Stimulated activated CD8-positive, alpha-beta memory T cell treated with anti-CD3 and anti-CD28 coated beads, Interleukin-15, amount 100 ng/mL, for 1 hour (primary cell): ENCODE data around the gene HEYL.
A peak's percentile ranks its signal among the peaks of the same experiment; 100 is the strongest.

Experiments
- DNase-seq: peaks from one replicate; pipeline ENCODE4 v3.0.0-alpha.2; 2020; ENCODE audit warnings: low read depth

Gene HEYL

DNA sequence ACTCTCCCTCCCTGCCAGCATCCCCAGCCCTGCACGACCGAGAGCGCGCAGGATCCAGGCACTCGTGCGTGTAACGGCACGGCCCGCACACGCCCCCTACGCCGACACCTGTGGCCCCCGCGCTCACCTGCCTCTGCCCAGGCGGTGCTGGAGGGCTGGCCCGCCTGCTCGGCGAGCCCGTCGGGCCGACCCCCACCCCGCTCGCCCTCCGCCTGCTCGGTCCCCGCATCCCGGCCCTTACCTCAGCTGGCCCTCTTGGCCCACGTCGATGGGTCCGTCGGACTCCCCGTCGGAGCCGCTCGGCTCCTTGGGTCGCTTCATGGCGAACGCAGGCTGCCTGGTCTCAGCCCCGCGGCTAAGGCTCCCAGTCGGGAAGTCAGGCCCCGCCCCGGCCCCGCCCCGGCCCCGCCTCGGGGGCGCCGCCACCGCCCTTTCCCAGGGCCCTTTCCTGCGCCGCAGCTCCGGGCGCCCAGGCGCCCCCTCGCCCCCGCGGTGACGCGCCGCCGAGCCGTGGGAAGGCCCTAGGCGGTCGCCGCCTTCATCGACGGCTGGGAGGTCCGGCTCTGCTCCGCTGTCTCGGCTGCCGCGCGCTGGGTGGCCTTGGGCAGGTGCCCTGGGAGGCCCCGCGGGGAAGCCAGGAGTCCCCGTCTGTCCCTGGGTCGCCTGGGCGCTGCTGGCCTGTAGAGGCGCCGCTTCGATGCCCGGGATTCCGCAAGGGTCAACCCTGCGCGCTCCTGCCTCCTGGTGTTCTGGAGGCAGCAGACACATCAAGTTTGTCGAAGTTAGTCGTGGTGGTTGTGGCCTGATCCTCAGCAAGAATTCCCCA is at the start of gene HEYL:
Gene HEYL (minus strand): TSS at position 339 of the 826 bp plus-strand sequence. CDS start 18 bp downstream, at position 321.
- DNase-seq = peak; percentile 27

DNA sequence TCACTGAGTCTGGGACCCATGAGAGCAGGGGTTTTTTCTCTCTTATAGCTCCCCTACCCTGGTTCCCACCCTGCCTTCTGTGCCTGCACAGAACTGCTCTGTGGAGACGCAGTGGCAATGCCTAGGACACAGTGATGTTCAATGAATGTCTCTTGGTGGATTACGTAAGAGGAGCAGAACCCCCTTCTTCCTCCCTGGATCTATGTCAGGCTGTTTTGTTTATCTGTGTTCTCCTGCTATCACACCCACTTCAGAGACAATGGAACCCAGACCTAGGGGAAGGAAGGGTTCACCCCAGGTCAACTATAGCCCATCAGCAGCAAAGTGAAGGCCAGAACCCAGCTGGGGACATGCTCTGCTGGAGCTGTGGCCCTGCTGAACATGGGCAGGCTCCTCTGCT is 49.8 kb upstream of the HEYL start:
- no peak for DNase-seq

DNA sequence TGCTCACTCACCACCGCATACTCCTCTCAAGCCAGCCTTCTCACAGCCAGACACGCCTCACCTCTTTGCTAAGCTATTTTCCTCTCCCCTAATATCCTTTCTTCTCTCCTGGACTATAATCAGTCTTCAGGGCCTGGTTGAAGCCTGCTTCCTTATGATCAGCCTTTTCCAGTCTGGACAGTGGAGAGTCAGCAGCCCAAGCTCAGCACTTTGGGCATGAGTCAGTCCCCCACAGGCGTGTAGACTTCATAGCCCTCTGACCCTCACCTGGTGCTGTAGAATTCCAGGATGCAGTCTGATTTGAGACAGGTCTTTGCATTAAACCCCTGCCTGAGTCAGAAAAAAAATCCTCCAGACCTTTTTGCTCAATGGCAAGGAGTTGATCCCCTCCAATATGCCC is 49.3 kb upstream of the HEYL start:
- DNase-seq = no peak

DNA sequence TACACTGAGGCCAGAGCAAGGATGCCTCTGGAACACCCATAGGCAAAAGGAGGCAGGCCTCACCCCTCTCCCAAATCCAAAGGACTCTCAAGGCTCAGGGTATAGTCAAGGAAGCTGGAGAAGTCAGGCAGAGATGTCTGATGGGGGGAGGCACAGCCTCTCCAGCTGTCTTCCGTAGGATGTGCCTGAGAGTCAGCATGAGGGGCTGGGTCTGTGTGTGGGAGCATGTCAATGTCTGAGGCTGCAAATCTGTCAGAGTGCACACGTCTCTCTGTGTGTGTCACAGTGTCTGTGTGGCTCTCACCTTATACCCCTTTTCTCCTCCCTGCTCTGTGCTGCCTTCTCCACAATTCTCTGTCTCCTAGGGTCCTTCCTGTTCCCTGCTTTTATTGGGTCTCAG is 47.8 kb upstream of the HEYL start:
- no peak for DNase-seq

DNA sequence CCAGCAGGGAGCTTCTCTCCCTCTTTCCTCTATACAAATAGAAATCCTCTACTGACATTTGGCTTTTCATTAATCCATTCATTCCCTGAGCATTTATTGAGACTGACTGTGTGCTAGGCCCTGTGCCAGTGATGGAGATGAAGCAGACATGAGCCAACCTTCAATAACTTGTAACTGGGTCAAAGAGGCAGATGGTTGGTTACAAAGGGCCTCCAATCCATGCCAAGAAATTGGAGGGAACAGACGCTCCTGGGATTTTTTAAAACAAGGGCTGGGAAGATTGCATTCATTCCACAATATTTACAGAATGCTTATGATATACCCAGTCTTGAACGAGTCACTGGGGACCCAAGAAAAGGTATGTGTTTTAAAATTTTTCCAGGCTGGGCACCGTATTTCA is 45.6 kb upstream of the HEYL start:
- DNase-seq = no peak

DNA sequence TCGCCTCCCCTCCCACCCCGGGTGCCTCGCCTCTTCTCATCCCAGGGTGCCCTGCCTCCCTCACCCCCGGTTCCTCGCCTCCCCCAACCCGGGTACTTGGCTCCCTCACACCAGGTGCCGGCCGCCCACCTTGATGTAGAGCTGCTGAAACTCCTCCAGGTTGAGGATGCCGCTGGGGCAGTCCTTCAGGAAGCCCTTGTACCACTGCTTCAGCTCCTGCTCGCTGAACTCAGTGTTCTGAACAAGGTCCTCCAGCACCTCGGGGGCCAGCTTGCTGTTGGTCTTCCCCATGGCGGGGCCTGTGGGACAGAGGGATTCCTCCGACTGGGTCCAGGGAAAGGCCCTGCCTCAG is 44.8 kb upstream of the HEYL start:
- no peak for DNase-seq

DNA sequence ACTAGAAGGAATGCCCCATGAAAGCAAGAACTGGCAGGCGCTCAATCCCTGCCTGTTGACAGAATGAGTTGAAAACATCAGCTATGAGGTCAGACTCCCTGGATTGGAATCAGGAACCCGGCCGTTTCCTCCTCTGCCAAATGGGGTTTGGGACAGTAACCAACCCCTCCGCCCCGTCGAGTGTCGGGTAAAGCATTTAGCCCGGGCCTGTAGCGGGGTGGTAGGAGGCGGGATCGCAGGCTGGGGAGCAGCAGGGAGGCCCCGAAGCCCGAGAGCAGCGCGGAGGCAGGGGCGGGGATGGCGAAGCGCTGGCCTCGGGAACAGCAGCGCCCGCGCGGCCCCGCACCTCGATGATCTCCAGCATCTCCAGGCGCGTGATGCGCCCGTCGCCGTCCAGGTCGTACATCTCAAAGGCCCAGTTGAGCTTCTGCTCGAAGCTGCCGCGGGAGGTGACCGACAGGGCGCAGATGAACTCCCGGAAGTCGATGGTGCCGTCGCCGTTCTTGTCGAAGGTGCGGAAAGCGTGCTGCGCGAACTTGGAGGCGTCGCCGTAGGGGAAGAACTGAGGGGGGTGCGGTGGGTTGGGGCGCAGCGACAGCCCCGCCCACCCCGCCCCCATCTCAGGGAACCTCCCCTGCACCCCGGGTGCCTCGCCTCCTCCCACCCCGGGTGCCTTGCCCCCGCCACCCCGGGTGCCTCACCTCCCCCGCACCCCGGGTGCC is 44.3 kb upstream of the HEYL start:
- no peak for DNase-seq

DNA sequence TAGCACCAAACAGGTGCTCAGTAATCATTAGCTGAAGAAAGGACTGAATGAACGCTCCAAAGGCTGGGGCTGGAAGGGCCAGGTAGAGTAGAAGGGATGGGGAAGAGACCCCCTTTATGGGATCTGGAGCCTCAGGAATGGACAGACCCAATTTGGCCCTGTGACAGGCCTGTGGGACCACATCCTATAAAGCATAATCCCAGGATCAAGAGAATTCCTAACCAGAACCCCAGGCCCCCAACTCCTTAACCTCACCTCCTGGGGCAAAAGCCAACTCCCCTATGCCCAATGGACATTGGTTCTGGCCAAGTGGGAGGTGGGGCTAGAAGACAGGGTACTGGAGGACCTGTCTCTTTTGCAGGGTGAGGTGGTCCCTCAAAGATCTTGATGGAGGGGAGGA is 42.6 kb upstream of the HEYL start:
- no peak for DNase-seq

DNA sequence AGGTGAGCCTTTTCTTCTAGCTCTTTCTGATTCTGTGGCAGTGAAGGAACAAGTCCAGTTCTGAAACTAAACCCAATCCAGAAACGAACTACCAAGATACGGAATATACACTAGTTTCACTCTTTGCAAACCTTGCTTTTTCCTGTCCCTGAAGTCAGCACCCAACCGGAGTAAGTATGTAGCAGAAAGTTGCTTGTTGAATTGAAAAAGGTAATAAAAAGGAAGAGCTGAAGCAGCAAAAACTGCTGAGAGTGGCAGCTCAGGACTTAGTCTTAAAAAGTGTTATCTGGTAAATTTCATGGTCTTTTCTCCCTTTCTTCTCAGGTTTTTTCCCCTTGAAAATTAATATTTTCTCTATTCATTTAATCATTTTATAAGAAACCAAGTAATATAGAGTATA is 41.9 kb upstream of the HEYL start:
- no peak for DNase-seq

DNA sequence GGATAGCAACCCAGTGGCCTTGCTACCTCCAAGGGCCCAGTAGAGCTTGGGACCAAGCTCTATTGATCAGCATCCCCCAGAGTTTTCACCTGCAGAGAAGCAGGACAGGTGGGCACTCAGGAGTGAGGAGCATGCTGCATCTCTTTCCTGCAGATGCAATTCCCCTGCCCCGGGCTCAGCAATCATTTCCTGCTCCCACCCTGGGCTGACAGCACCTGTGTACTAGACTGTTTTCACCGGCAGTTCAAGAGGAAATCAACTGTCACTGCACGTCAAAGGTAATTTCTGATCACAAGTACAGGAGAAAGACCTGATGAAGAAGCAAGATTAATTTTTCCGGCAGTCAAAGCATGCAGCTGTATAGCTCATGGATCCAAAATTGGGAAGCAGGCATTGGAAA is 41.3 kb upstream of the HEYL start:
- DNase-seq = no peak

DNA sequence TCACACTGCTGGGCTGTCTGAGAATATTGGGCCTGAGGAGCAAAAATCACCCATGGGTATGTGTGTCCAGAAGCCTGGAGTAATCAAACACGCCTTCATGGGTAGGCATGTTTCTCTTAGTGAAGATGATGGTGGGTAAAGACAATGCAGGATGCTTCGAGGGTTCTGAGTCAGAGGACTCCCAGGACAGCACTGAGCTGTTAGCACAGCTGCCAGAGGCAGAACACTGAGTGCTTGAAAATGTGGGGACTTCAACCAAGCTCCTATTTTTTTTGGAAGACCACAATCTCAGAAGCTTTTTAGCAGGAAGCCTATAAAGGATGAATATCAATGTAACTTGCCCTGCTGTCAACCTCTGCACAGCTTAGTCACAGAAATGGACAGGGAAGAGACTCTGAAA is 40.4 kb upstream of the HEYL start:
- DNase-seq = no peak

DNA sequence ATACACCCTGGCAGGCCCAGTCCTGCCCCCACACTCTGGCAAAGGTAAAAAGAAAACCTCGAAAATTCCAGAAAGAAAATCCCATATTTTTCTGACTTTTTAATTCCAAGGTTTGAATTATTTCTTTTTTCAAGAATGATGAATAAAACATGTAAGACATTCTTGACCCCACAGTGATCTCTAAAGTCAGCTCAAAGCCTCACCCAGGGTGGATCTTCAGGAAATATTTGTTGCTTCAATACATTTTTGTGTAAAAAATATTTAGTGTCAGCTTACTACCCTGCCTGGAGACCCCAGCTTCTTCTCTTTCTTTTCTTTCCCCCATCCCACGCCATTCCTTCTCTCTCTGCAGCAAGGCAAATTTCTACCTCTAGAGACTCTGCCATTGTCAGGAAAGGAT is 39.4 kb upstream of the HEYL start:
- no peak for DNase-seq

DNA sequence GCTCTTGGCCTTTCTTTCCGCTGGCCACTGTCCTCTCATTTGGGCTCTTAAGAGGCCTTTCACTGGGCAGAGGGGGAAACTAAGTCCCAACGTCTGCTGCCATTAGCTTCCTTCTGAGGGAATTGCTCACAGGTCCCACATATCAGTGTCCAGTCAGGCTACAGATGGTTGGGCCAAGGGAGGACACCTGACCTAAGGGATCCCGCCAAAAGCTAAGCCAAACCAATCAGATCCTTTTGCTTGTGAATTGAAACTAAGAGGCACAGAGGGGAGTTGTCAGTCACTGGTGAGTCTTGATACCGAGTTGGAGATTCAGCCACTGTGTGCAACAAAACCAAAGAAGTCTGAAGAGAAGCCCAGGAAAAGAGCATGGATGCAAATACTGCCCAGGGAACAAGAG is 38.2 kb upstream of the HEYL start:
- DNase-seq = no peak

DNA sequence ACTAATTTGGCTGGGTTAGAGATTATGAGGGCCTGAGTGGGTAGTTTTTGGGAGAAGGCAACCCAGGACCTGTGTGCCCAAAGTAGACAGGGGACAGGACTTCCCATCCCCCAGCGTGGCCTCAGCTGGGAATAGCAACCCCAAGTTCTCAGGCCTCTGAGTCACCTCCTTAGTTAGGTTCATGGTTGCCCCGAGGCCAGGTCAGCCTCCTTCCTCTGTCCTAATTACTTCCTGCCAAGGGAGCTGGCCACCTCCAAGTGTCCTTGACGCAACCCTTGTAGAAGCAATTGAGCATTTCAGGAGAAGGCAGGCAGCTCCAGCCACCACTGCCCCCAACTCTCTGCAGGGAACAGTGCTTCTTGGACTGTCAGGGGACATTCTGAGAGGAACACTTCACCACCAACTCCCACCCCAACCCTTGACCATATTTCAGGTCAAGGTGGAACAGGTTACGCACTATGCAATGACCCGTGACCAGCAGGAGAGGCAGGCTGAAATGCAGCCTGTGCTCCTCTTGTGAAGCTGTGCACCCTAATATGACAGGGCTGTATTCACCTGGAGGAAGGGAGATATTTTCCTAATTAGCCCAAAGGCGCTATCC is 37.6 kb upstream of the HEYL start:
- no peak for DNase-seq

DNA sequence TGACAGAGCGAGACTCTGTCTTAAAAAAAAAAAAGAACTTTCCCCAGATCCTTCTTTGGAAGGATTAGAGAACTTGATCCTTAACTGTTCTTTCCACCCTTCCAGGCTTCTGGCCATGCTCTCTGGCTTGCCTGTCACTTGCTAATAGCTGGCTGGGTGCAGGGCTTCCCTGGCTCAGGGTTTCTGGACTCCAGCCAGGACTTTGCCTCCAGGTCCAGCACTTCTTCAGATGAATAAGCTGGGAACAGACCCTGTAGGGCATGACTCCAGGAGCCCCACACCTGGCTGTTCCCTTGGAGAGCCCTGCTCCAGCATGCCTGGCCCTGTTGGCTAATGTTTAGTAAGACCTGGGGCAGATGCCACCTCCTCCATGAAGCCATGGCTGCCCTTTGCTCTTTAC is 35.8 kb upstream of the HEYL start:
- no peak for DNase-seq

DNA sequence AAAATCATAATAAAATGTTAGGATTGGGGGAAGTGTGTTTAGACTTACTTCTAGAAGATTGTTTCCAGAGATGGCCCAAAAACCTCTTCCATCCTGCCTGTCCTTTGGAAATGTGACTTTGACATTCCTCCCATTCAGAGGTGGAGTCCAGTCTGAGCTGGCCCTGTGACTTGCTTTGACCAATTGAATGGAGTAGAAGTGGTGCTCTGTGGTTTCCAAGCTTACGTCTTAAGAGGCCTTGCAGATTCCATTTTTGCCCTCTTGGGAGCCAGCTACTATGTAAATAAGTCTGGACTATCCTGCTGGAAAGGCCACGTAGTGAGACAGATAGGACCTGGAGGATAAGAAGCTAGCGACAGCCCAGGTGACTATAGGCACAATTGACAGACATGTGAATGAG is 33.8 kb upstream of the HEYL start:
- DNase-seq = no peak

DNA sequence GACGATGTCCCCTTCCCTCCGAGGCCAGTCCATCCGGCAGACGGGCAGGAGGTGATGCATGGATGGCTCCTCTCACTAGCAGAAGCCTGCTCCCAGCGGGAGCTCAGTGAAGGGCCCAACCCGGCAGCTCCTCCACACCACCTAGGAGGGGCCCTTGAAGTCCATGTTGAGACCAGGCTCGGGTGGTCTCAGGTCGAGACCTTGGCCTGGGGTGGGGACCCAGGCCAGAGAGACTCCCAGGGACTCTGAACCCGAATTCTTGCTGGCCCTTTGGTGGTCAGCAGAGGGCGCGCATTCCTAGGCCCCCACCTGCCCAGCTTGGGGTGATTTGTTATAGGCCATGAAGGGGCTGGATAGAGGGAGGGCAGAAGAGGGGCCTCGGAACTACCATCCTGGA is 33.1 kb upstream of the HEYL start:
- DNase-seq = no peak

DNA sequence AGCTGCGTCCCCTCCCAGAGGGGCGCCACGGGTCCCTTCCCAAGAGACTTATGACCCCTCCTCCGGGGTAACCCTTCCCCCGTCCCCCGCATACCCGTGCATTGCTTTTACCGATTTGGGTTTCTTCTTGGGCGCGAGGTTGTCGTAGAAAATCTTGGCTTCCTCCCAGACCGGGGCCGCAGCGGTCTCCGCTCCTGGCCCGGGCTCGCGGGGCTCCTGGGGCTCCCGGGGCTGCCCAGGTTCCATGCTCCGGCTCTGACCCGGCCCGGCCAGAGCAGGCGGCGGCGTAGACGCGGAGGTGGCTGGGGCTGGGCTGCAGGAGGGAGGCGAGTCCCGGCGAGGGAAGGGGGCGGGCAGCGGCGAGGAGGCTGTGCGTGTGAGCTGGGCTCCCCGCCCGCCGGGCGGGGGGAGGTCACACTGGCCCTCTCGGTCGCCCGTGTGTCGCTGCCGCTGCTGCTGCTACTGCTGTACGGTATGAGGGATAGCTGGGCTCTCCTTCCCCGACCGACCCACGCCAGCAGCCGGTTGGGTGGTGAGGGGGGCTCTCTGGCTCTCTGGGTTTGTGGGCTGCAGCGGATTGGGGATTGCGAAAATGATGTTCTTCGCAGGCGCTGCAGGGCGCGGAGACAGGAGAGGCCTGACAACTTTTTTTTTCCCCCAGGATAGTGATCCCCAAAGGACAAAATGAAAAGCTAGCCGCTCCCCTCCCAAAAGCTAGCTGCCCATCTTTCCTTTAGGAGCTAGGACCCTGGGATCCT is 32.5 kb upstream of the HEYL start, which contains the start of gene NT5C1A:
Gene NT5C1A (minus strand): TSS at position 315 of the 758 bp plus-strand sequence. CDS start 69 bp downstream, at position 246.
- DNase-seq = no peak

DNA sequence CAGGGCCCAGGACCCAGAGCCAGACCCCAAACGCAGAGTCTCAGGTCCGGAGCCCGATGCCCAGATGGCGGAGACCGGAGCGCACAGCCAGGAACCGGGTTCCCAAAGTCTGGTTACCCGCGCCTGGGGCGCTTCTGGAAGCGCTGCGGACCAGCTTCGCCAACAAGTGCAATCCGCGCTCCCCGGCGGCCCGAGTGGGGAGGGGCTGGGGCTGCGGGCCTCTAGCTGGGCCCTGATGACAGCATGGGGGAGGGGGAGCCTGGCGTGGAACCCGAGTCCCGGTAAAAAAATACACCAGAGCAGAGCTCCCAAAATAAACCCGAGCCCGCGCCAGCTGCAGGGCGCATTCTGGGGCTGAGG is 32.0 kb upstream of the HEYL start:
- no peak for DNase-seq

DNA sequence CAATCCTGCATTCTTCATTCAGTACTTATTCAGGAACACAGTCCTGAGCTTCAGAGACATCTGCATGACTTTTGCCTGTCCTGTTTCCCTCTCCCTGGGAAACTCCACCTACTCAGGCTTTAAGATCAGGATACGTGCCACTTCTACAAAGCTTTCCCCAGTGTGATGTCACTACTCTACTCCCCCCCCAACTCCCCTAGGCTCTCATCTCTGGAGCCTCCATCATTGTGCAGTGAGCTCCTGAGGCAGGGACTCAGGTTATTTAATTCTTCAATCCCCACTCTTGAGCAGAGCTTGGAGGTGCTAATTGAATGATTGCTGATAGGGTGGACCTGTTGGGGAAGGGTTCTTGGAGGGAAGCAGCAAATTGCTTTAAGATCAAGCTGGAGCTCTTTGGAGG is 31.2 kb upstream of the HEYL start:
- no peak for DNase-seq

DNA sequence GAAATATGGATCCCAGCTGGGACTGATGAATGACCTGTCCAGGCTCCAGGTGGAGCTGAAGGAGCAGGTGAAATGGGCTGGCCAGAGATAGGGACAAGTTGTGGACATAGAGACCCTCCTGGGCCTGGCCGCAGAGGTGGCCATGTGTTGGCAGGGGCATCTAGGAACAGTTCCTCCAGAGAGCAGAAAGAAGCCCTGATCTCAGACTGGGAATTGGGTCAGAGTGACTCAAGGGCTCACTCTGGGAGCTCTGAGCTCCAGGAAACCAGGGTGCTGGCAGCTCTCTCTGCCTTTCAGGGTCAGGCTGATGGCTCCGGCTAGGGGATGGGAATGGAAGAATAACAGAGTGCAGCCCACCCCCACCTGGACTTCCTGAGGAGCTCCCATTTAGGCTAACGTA is 29.5 kb upstream of the HEYL start:
- no peak for DNase-seq

DNA sequence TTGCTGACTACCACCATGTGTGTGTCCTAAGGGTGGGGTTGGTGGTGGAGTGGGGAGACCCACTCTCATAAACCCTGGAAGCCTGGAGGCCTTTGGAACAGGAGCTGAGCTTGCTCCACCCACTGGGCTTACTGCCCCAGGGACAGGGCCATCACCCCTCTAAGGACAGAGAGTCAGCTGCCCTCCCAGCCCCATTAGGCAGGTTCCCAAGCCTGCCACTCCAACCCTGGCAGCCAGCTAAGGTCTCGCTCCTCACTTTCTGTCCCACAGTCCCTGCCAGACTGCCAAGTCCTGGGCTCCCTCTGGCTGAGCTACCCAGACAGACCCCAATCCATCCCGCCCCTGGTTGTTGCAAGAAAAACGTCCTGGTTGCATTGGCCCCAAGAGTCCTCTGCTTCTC is 28.7 kb upstream of the HEYL start:
- DNase-seq = no peak

DNA sequence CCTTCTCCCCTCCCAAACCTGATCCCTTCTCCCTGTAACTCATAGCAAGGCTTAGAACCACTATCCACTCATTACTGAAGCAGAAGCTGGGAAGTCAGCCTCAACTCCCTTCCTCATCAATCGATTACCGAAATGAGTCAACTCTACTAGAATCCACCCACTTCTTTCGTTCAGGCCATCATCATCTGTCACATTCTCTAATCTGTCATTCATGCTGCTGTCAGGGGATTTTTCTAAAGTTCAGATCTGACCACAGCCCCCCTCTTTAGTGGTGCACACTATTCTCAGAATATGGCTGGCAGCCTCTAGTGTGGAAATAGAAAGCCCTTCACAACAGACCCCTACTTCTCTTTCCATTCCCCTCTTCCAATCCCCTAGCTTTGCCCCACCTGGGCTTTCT is 27.3 kb upstream of the HEYL start:
- DNase-seq = no peak
